Heart left ventricle (tissue), 16 donors: ENCODE measurements around the gene GRIK1. TPM values are rescaled to one million over a fixed set of nuclear protein-coding genes. Genes with fewer than 3 reads are reported as not detected.

ENCODE experiments used
- ATAC-seq, 4 donors: fragments of 200-7000 bp; cut with Tn5 transposase; one replicate each; pipeline ENCODE4 v1.9.1; 2020 to 2022; ENCODE audit warnings: moderate library complexity in 4 of 4, mild to moderate bottlenecking in 3 of 4, moderate number of reproducible peaks in 1 of 4
- DNase-seq, 5 donors: peaks; one replicate each; pipeline ENCODE4 v3.0.0-alpha.2; 2020
- H3K27ac ChIP-seq, 12 donors: fragments of 200-600 bp; sonication (generic) in 4 of 12; one replicate each; pipeline versions ENCODE4 v1.5.0 to v1.8.0; 2016 to 2022; ENCODE audit warnings: mild to moderate bottlenecking in 2 of 12
- H3K27me3 ChIP-seq, 9 donors: fragments of 200-600 bp; sonication (generic) in 2 of 9; one replicate each; pipeline versions ENCODE4 v1.5.1 to v1.8.0; 2016 to 2022; ENCODE audit warnings: mild to moderate bottlenecking in 3 of 9
- H3K36me3 ChIP-seq, 9 donors: fragments of 200-600 bp; sonication (generic) in 2 of 9; one replicate each; pipeline versions ENCODE4 v1.5.0 to v1.8.0; 2018 to 2022; ENCODE audit warnings: mild to moderate bottlenecking in 2 of 9
- H3K4me1 ChIP-seq, 12 donors: fragments of 200-600 bp; sonication (generic) in 4 of 12; one replicate each; pipeline versions ENCODE4 v1.5.0 to v1.8.0; 2016 to 2022; ENCODE audit warnings: mild to moderate bottlenecking in 3 of 12
- H3K4me3 ChIP-seq, 12 donors: fragments of 200-600 bp; sonication (generic) in 4 of 12; one replicate each; pipeline versions ENCODE4 v1.5.0 to v1.8.0; 2017 to 2022; ENCODE audit warnings: mild to moderate bottlenecking in 9 of 12, moderate library complexity in 4 of 12
- H3K9me3 ChIP-seq, 12 donors: fragments of 200-600 bp; sonication (generic) in 4 of 12; one replicate each; pipeline versions ENCODE4 v1.5.0 to v1.8.0; 2016 to 2022; ENCODE audit warnings: mild to moderate bottlenecking in 1 of 12
- POLR2A ChIP-seq, 2 donors: fragments of 450-650 bp; IDR thresholded peaks; one replicate each; pipeline ENCODE4 v1.6.1; 2017; ENCODE audit warnings: antibody characterized with exemption in 2 of 2, mild to moderate bottlenecking in 2 of 2, moderate library complexity in 2 of 2
- WGBS, 4 donors: extraction: QIAGEN DNeasy Blood & Tissue Kit in 2 of 4; methylation state at CpG; one replicate each; pipeline versions ENCODE4 v1.1.5 to v1.1.7; 2013 to 2018; 5-methylcytosine and 5-hydroxymethylcytosine counted together
- intact Hi-C, 10 donors: fragments of 100-400 bp; cut with DNase I; formaldehyde crosslinking; loops; one replicate each; pipeline versions ENCODE4 v1.11.1 to v1.14.2; 2022
- polyA plus RNA-seq, 2 donors: library from polyadenylated mRNA; stranded (reverse); fragments of 200-250 nt; gene quantifications; one replicate each; pipeline ENCODE4 v1.2.3, GENCODE V29; 2013
- total RNA-seq, 9 donors: library from RNA; depleted of rRNA in 2 of 9; stranded (reverse); fragments of >200 nt in 2 of 9; fragmentation: NEBNext Ultra II Directional in 3 of 9; extraction: Animal tissue kit (Norgen Biotek cat#: 25700) in 3 of 9; gene quantifications; one replicate each; pipeline versions ENCODE4 v1.1.0 to v1.2.4, GENCODE V29; 2016 to 2023
- TF ChIP-seq, protein P1 (sequence below), 12 donors: fragments of 200-600 bp; sonication (generic) in 4 of 12; IDR thresholded peaks; one replicate each; pipeline versions ENCODE4 v1.5.0 to v1.8.0; 2018 to 2022; ENCODE audit warnings: antibody characterized with exemption in 12 of 12, mild to moderate bottlenecking in 5 of 12
- donor health status: ischemic (EF 13 %, LVEDD 7.1; RV severe dilation, severe dysfunction).
- donor health status: healthy with polysubstance abuse.
- donor health status: DM: no; HTN: yes; CAD: no.
- donor health status: DM: no; HTN: no; CAD: no.
- donor health status: ischemic (EF 25% LVEDD 6.9; RV normal size, moderate dysfunction).
- donor health status: ischemic (EF 25% LVEDD 5.7; RV mildly dilated, moderate dysfunction).
- donor health status: healthy.
- donor health status: DM: yes; HTN: yes; CAD: no.
- donor health status: ischemic (EF 35%, LVEDD 5.7; RV mildly dilated, moderate dysfunction).
- donor health status: nonischemic (EF 11% LVEDD 7.7; RV severe dilation, severe dysfunction).
- donor health status: DM: yes; HTN: yes; CAD: no.
- donor health status: PGD.
- donor health status: ischemic (EF 29% LVEDD 5.4; RV normal size, mild dysfunction).
- donor health status: nonischemic (EF 23%, LVEDD 6.1; RV moderate dilation, normal function).

The GRIK1 gene
- total and polyA plus RNA-seq, 11 donors = 0.12 TPM; not detected in 10

DNA sequence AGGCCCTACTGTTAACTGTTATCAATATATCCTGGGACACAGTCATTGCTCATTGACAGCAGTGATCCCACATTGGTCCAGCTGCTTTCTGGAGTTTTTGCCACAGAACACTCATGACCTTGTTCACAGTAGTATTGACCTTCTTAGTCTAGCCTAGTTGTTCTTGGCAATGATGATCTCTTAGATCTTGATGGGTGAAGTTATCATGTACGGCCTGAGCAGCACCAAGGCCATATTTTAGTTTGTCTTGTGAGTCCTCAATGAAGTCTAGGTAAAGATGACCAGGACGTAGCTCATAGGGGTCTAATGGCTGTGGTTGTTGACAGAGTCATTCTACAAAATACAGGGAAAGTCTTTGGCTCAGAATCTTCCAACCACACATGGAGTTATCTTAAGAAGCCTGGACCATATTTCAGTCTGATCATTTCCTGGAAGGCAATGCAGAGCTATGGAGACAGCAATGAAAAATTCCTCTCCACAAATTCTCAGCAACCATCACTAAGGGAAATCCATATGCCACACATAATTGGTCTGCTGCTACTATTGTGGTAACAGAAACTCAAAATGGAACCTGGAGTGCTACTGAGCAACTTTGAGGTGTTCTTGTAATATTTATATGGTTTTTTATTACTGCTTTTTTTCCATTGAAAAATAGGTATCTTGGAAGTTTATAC is 279.6 kb downstream of the GRIK1 start:
- Histone ChIP-seq H3K27me3 (no peaks in the 10 kb centered on the region), H3K4me3 (no peak overlapping the region), H3K27ac (no peak overlapping the region), H3K4me1 (peaks cover 0 to 16% (median 0%) of the 10 kb centered on the region in 12 donors), H3K36me3 (no peaks in the 10 kb centered on the region), H3K9me3 (no peaks in the 10 kb centered on the region)
- no peak for ATAC-seq
- TF ChIP-seq POLR2A (IDR thresholded peaks at IDR 0.05) = no peak
- TF ChIP-seq, protein P1, sequence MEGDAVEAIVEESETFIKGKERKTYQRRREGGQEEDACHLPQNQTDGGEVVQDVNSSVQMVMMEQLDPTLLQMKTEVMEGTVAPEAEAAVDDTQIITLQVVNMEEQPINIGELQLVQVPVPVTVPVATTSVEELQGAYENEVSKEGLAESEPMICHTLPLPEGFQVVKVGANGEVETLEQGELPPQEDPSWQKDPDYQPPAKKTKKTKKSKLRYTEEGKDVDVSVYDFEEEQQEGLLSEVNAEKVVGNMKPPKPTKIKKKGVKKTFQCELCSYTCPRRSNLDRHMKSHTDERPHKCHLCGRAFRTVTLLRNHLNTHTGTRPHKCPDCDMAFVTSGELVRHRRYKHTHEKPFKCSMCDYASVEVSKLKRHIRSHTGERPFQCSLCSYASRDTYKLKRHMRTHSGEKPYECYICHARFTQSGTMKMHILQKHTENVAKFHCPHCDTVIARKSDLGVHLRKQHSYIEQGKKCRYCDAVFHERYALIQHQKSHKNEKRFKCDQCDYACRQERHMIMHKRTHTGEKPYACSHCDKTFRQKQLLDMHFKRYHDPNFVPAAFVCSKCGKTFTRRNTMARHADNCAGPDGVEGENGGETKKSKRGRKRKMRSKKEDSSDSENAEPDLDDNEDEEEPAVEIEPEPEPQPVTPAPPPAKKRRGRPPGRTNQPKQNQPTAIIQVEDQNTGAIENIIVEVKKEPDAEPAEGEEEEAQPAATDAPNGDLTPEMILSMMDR (IDR thresholded peaks at IDR 0.05) = no peak
- 86 to 93% (median 89%) methylated on average over 2 of the region's 2 CpGs for whole genome bisulfite sequencing, 4 donors
- DNase-seq = no peak
- intact Hi-C loops = no loop called here

DNA sequence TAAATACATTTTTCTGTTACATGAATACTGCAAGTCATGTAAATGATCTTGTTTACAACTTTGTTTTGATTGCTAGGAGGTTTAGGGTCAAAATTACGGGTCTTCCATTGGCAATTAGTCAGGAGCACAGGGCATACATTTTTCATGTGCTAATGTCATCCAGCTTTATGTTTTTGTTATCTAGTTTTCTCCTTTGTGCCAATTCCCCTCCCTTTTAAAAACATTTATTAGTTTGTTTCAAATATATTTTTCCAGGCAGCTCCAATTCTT is 280.9 kb downstream of the GRIK1 start:
- Histone ChIP-seq H3K27ac (no peak overlapping the region), H3K36me3 (no peaks in the 10 kb centered on the region), H3K9me3 (no peaks in the 10 kb centered on the region), H3K27me3 (no peaks in the 10 kb centered on the region), H3K4me3 (no peak overlapping the region), H3K4me1 (peaks cover 0 to 16% (median 0%) of the 10 kb centered on the region in 12 donors)
- intact Hi-C loops = no loop called here
- 60 to 72% (median 65%) methylated on average over 1 of the region's 1 CpG for WGBS, 4 donors
- TF ChIP-seq, protein P1 (IDR thresholded peaks at IDR 0.05) = no peak
- TF ChIP-seq POLR2A (IDR thresholded peaks at IDR 0.05) = no peak
- ATAC-seq = no peak
- no peak for DNase-seq

DNA sequence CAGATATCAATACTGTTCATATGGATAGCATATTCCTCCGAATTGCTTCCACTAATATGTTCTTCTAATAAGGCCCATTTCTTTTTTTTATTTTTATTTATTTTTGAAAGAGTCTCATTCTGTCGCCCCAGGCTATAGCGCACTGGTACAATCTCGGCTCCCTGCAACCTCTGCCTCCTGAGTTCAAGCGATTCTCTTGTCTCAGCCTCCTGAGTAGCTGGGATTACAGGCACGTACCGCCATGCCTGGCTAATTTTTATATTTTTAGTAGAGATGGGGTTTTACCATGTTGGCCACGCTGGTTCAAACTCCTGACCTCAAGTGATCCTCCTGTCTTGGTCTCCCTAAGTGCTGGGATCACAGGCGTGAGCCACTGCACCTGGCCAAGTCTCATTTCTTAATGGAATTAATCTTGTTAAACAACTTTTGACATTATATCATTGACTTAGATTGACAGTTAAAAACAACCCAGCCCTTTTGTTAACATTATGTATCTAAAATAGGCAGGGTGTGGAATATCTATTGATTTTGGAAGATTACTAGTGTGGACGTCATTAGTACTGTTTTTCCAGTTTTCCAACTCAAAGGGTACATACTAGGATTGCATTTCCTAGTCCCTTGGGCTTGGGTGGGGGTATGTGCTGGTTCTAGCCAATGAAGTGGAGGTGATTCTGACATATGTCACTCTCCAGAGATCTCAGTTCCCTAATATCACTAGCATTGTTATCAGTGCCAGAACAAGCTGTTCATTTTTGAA is 281.4 kb downstream of the GRIK1 start:
- DNase-seq (no peak), ATAC-seq (no peak)
- TF ChIP-seq POLR2A (IDR thresholded peaks at IDR 0.05) = no peak
- TF ChIP-seq, protein P1 (IDR thresholded peaks at IDR 0.05) = no peak
- WGBS, 4 donors = 90 to 96% (median 95%) methylated on average over 10 of the region's 10 CpGs
- no peak overlapping the region for H3K4me3 ChIP-seq
- H3K27me3 ChIP-seq = no peaks in the 10 kb centered on the region
- H3K36me3 ChIP-seq = no peaks in the 10 kb centered on the region
- intact Hi-C loops = no loop called here
- peaks cover 0 to 16% (median 0%) of the 10 kb centered on the region in 12 donors for H3K4me1 ChIP-seq
- no peaks in the 10 kb centered on the region for H3K9me3 ChIP-seq
- no peak overlapping the region for H3K27ac ChIP-seq

DNA sequence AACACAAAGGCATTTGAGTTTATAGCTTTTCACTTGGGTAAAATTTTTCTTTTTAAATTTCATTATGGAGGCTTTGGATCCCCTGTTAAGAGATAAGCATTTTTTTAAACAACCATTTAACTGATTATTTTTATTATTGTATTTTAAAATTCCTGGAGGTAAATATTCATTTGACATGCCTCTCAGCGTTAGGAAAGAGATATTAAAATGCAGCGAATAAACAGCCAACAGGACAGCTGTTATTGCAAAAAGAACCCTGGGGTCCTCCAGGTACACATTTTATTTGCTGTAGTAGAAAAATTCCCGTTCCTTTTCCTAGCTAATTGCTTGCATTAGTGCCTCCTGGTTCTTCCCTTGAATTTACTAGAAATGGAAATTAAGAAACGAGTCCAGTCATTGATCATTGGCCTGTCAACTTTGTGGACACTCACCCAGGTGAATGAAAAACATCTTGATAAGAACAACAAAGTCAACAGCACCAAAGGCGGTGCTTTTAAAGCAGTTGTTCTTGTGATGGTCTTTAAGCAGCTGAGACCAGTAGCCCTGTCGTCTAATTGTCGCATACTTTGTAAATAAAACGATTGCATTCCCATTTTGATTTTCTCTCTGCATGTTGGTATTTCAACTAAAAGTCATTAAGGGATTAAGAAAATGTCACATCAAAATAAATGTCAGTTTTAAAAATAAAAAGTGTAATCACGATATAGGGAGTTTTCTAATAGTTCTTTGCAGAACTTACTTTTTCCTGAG is 282.4 kb downstream of the GRIK1 start:
- Histone ChIP-seq H3K4me3 (no peak overlapping the region), H3K36me3 (no peaks in the 10 kb centered on the region), H3K27me3 (no peaks in the 10 kb centered on the region), H3K27ac (peak overlapping the region in 1 of 12 donors; percentile 72), H3K9me3 (no peaks in the 10 kb centered on the region), H3K4me1 (peaks cover 0 to 16% (median 0%) of the 10 kb centered on the region in 12 donors)
- 82 to 88% (median 86%) methylated on average over 9 of the region's 9 CpGs for WGBS, 4 donors
- no peak for DNase-seq
- intact Hi-C loops = no loop called here
- TF ChIP-seq, protein P1 (IDR thresholded peaks at IDR 0.05) = no peak
- ATAC-seq = no peak
